Tongue (tissue), 2 donors: ENCODE data around the gene C20orf144. TPM values are rescaled to one million over a fixed set of nuclear protein-coding genes. Genes with fewer than 3 reads are reported as not detected.
A peak's percentile ranks its signal among the peaks of the same experiment; 100 is the strongest.
"Not testable (repeated sequence)": the region's sequence is repeated elsewhere in the genome, so short reads cannot be mapped to it uniquely, and the experiment has no call there.

Experiments
- DNase-seq: peaks from one replicate; pipeline ENCODE4 v3.0.0-alpha.2; 2015
- total RNA-seq: library from RNA; depleted of rRNA; stranded (reverse); fragments of >200 nt; gene quantifications from one replicate; pipeline ENCODE4 v1.2.3, GENCODE V29; 2014

C20orf144 gene
- total RNA-seq, 1 donor from 2014 or later, result not detected

GRCh38 chr20:33697129-33697528, 35.0 kb downstream of the C20orf144 start:
- peak; percentile 78 for DNase-seq

GRCh38 chr20:33698966-33699365, 36.8 kb downstream of the C20orf144 start:
- not testable (repeated sequence) for DNase-seq

GRCh38 chr20:33700696-33701441, 38.7 kb downstream of the C20orf144 start:
- not testable (repeated sequence) for DNase-seq

- no peak for DNase-seq
Observed at GRCh38 chr20:33701629-33702450, 39.7 kb downstream of the C20orf144 start.

- peak; percentile 59 for DNase-seq
Observed at GRCh38 chr20:33702861-33703260, 40.7 kb downstream of the C20orf144 start.

- DNase-seq, result no peak
Observed at GRCh38 chr20:33703498-33704137, 41.5 kb downstream of the C20orf144 start.

GRCh38 chr20:33704197-33704924, 42.2 kb downstream of the C20orf144 start:
- DNase-seq, result no peak

GRCh38 chr20:33707668-33708067, 45.5 kb downstream of the C20orf144 start:
- DNase-seq, result no peak

GRCh38 chr20:33709398-33709797, 47.3 kb downstream of the C20orf144 start:
- DNase-seq, result no peak

- DNase-seq, result no peak
Observed at GRCh38 chr20:33709905-33710541, 47.9 kb downstream of the C20orf144 start.

GRCh38 chr20:33710681-33711445, 48.7 kb downstream of the C20orf144 start:
- no peak for DNase-seq

GRCh38 chr20:33711446-33711738, 49.3 kb downstream of the C20orf144 start:
- DNase-seq, result no peak

Other genes starting within 250 kb of the C20orf144 start
- 98.3 TPM for gene SNTA1, start 218.6 kb upstream of the C20orf144 start, total RNA-seq
- gene CBFA2T2, start 172.2 kb upstream of the C20orf144 start, total RNA-seq, result 16.5 TPM
- gene ACTL10, start 4.6 kb downstream of the C20orf144 start, total RNA-seq, result 0.10 TPM
- gene NECAB3, start 12.1 kb downstream of the C20orf144 start, total RNA-seq, result 46.5 TPM
- 5.5 TPM for gene E2F1, start 24.1 kb downstream of the C20orf144 start, total RNA-seq
- 6.7 TPM for gene PXMP4, start 58.0 kb downstream of the C20orf144 start, total RNA-seq
- gene ZNF341, start 69.7 kb downstream of the C20orf144 start, total RNA-seq, result 1.8 TPM
- 56.0 TPM for gene CHMP4B, start 149.0 kb downstream of the C20orf144 start, total RNA-seq